Renal pelvis (tissue), 4 donors: ENCODE data around the gene C9orf40. TPM values are rescaled to one million over a fixed set of nuclear protein-coding genes. Genes with fewer than 3 reads are reported as not detected.

Source experiments
- DNase-seq: peaks from one replicate; pipeline ENCODE4 v3.0.0-alpha.2; 2013
- polyA plus RNA-seq, 3 donors: library from polyadenylated mRNA; unstranded; fragments of 120-200 nt; gene quantifications; one replicate each; pipeline ENCODE4 v1.2.1, GENCODE V29; 2013; ENCODE audit not compliant: insufficient read length in 3 of 3

C9orf40 gene
- polyA plus RNA-seq, 3 donors, result 6.4 to 6.8 (median 6.5) TPM

- DNase-seq, result no peak
Measured at GRCh38 chr9:74949859-74950855, 2.6 kb downstream of the C9orf40 start.

- no peak for DNase-seq
Measured at GRCh38 chr9:74948937-74949336, 3.8 kb downstream of the C9orf40 start.

GRCh38 chr9:74946686-74947085 is 6.0 kb downstream of the C9orf40 start:
- no peak for DNase-seq

GRCh38 chr9:74942801-74943200 is 9.9 kb downstream of the C9orf40 start:
- no peak for DNase-seq

GRCh38 chr9:74940600-74940999 is 12.1 kb downstream of the C9orf40 start:
- DNase-seq, result no peak

GRCh38 chr9:74935008-74935407 is 17.7 kb downstream of the C9orf40 start:
- no peak for DNase-seq

GRCh38 chr9:74921737-74922136 is 31.0 kb downstream of the C9orf40 start:
- DNase-seq, result no peak

- no peak for DNase-seq
Measured at GRCh38 chr9:74920944-74921626, 31.6 kb downstream of the C9orf40 start.

- DNase-seq, result no peak
Measured at GRCh38 chr9:74910036-74910435, 42.7 kb downstream of the C9orf40 start.

GRCh38 chr9:74908665-74909064 is 44.0 kb downstream of the C9orf40 start:
- no peak for DNase-seq

- no peak for DNase-seq
Measured at GRCh38 chr9:74907085-74907484, 45.6 kb downstream of the C9orf40 start.

- no peak for DNase-seq
Measured at GRCh38 chr9:74901001-74901400, 51.7 kb downstream of the C9orf40 start.

Other genes starting within 250 kb of the C9orf40 start
- under 1 TPM; 0.54 to 0.95 (median 0.61) TPM for gene TRPM6, start 65.0 kb downstream of the C9orf40 start, polyA plus RNA-seq
- 10 to 100 TPM; 17.6 to 20.4 (median 19.0) TPM for gene CARNMT1, start 75.4 kb upstream of the C9orf40 start, polyA plus RNA-seq
- 10 to 100 TPM; 18.0 to 27.4 (median 27.0) TPM for gene NMRK1, start 135.2 kb upstream of the C9orf40 start, polyA plus RNA-seq
- gene OSTF1, start 135.6 kb upstream of the C9orf40 start, polyA plus RNA-seq, result 10 to 100 TPM; 21.7 to 26.1 (median 24.7) TPM